K562 (cell line): Measurements from ENCODE around the gene GORASP2. TPM values are rescaled to one million over a fixed set of nuclear protein-coding genes. Genes with fewer than 3 reads are reported as not detected.

Source experiments
- ATAC-seq: fragments of 200-7000 bp; cut with Tn5 transposase; 3 replicates; pipeline ENCODE4 v1.9.1; 2020; ENCODE audit warnings: moderate library complexity
- BruUV-seq: library from RNA; stranded (reverse); fragments of 400-500 nt; replicated peaks from 2 replicates; lab custom pipeline; 2021; lab: Mats Ljungman, UMichigan
- CTCF ChIA-PET: fragments of 300-600 bp; formaldehyde crosslinking; extraction: SDS; loops from one replicate; lab custom pipeline; 2021; ENCODE audit warnings: low intra/inter-chr PET ratio; lab: Yijun Ruan, JAX
- POLR2A ChIA-PET: fragments of 300-600, 350-650 bp; sonication (Branson Sonifier 250); formaldehyde crosslinking; extraction: SDS; loops from one replicate; lab custom pipeline; 2021; ENCODE audit warnings: antibody characterized with exemption, inconsistent platforms; lab: Yijun Ruan, JAX
- DNase-seq, 4 experiments: peaks; one replicate each; pipeline versions ENCODE4 v3.0.0 to v3.0.0-alpha.2; 2011 to 2018; ENCODE audit warnings: low spot score in 3 of 4, mixed read lengths in 3 of 4; ENCODE audit errors: extremely low read depth in 1 of 4
- FAIRE-seq: peaks from 2 replicates; lab custom pipeline; 2011; peaks lifted over from hg19 to GRCh38; lab: Jason Lieb, UNC
- H2AFZ ChIP-seq: 2 replicates; pipeline ENCODE4 v1.6.0; 2011; ENCODE audit warnings: low read depth, low read length, control low read depth, inconsistent platforms
- H3K27ac ChIP-seq: fragments of 200-600 bp; 3 replicates; pipeline ENCODE4 v1.8.0; 2011; ENCODE audit warnings: low read depth, mild to moderate bottlenecking, control low read depth, inconsistent platforms, low read length, moderate library complexity, mixed read lengths; ENCODE audit errors: extremely low read depth
- H3K27me3 ChIP-seq, 2 experiments: fragments of 300-600 bp in 1 of 2; 2 replicates in 1 of 2; 3 replicates in 1 of 2; pipeline versions ENCODE4 v1.6.0 to v1.8.0; 2011; ENCODE audit warnings: inconsistent platforms in 2 of 2, low read length in 2 of 2, mild to moderate bottlenecking in 1 of 2, mixed read lengths in 1 of 2, moderate library complexity in 1 of 2; ENCODE audit not compliant: control insufficient read depth in 2 of 2, insufficient read depth in 2 of 2
- H3K36me3 ChIP-seq: fragments of 300-600 bp; 3 replicates; pipeline ENCODE4 v1.8.0; 2011; ENCODE audit warnings: mild to moderate bottlenecking, low read length, inconsistent platforms; ENCODE audit not compliant: control insufficient read depth, insufficient read depth
- H3K4me1 ChIP-seq, 2 experiments: fragments of 200-600 bp in 1 of 2; replicated peaks in 1 of 2; 2 replicates in 1 of 2; 3 replicates in 1 of 2; pipeline versions ENCODE4 v1.5.1 to v1.8.0; 2011; ENCODE audit warnings: inconsistent platforms in 2 of 2, low read length in 2 of 2, mild to moderate bottlenecking in 1 of 2, mixed read lengths in 1 of 2, moderate library complexity in 1 of 2; ENCODE audit not compliant: control insufficient read depth in 2 of 2, insufficient read depth in 2 of 2
- H3K4me2 ChIP-seq: 2 replicates; pipeline ENCODE4 v1.6.1; 2011; ENCODE audit warnings: low read length, control low read depth, inconsistent platforms, mixed read lengths; ENCODE audit not compliant: insufficient read depth
- H3K4me3 ChIP-seq: fragments of 200-600 bp; sonication (generic), shearing (Covaris generic); 2 replicates; pipeline ENCODE4 v1.5.1; 2016; ENCODE audit warnings: control low read depth, inconsistent platforms
- H3K79me2 ChIP-seq: fragments of 200-600 bp; 3 replicates; pipeline ENCODE4 v1.8.0; 2011; ENCODE audit warnings: low read length, inconsistent platforms; ENCODE audit not compliant: control insufficient read depth, insufficient read depth
- H3K9ac ChIP-seq, 2 experiments: 2 replicates each; pipeline versions ENCODE4 v1.6.0 to v1.6.1; 2011; ENCODE audit warnings: low read depth in 2 of 2, low read length in 2 of 2, control low read depth in 1 of 2, inconsistent platforms in 1 of 2, mild to moderate bottlenecking in 1 of 2, mixed read lengths in 1 of 2; ENCODE audit not compliant: insufficient read depth in 1 of 2
- H3K9me1 ChIP-seq: one replicate; pipeline ENCODE4 v1.6.0; 2011; ENCODE audit warnings: inconsistent platforms, mild to moderate bottlenecking, low read length, moderate library complexity; ENCODE audit not compliant: control insufficient read depth, insufficient read depth
- H3K9me3 ChIP-seq: replicated peaks from 2 replicates; pipeline ENCODE4 v1.5.1; 2011; ENCODE audit warnings: low read depth, low read length, inconsistent platforms; ENCODE audit not compliant: control insufficient read depth, insufficient read depth
- H4K20me1 ChIP-seq: replicated peaks from 2 replicates; pipeline ENCODE4 v1.6.1; 2011; ENCODE audit warnings: low read length, inconsistent platforms, mixed read lengths; ENCODE audit not compliant: control insufficient read depth, insufficient read depth
- GTF2F1 ChIP-seq: IDR thresholded peaks from 2 replicates; pipeline ENCODE4 v1.6.1; 2011; ENCODE audit warnings: low read depth, low read length, improper control_type of control experiment
- HDAC8 ChIP-seq: fragments of 450-650 bp; IDR thresholded peaks from 2 replicates; pipeline ENCODE4 v1.6.1; 2016; ENCODE audit warnings: mild to moderate bottlenecking, missing genetic modification characterization, moderate library complexity, missing compliant biosample characterization
- in situ Hi-C: fragments of 300-500 bp; cut with MboI; formaldehyde crosslinking; loops from 4 replicates; pipeline ENCODE4 v1.15.0; 2018; ENCODE audit warnings: inconsistent platforms, mixed read lengths
- intact Hi-C: fragments of 100-400 bp; cut with micrococcal nuclease; formaldehyde crosslinking; loops from 2 replicates; pipeline ENCODE4 v1.14.2; 2022
- polyA plus RNA-seq, 8 experiments: library from polyadenylated mRNA; depleted of rRNA in 4 of 8; stranded (reverse) in 5 of 8; unstranded in 3 of 8; fragments of >200 nt; fragmentation: Nextera tagmentation in 2 of 8; fragmentation: Illumina TruSeq in 1 of 8; extraction: Ambion mirVana in 2 of 8; extraction: Trizol in 1 of 8; gene quantifications; 2 replicates each; pipeline versions ENCODE4 v1.2.1 to v1.2.3, GENCODE V29; 2011 to 2014; ENCODE audit warnings: inconsistent platforms in 1 of 8, missing spikeins in 1 of 8
- total RNA-seq, 7 experiments: library from RNA; depleted of rRNA in 6 of 7; stranded (reverse); fragments of >200 nt in 6 of 7; fragmentation: Illumina TruSeq in 2 of 7; extraction: Trizol in 2 of 7; gene quantifications; 2 replicates each; pipeline versions ENCODE4 v1.2.1 to v1.2.3, GENCODE V29; 2011 to 2021; ENCODE audit warnings: low replicate concordance in 1 of 7
- TF ChIP-seq, protein P1 (sequence below): fragments of 450-650 bp; IDR thresholded peaks from 2 replicates; pipeline ENCODE4 v1.6.1; 2018; ENCODE audit warnings: mild to moderate bottlenecking, low read depth; ENCODE audit not compliant: partially characterized antibody
- TF ChIP-seq, protein P2 (sequence below): fragments of 450-650 bp; IDR thresholded peaks from 2 replicates; pipeline ENCODE4 v1.6.1; 2018; ENCODE audit not compliant: partially characterized antibody

Gene GORASP2
- total and polyA plus RNA-seq, 9 of the 15 experiments (the other 6 are each of a cell fraction or from before 2014, with no cell fraction given), result 27.4 to 180 (median 59.6) TPM

DNA sequence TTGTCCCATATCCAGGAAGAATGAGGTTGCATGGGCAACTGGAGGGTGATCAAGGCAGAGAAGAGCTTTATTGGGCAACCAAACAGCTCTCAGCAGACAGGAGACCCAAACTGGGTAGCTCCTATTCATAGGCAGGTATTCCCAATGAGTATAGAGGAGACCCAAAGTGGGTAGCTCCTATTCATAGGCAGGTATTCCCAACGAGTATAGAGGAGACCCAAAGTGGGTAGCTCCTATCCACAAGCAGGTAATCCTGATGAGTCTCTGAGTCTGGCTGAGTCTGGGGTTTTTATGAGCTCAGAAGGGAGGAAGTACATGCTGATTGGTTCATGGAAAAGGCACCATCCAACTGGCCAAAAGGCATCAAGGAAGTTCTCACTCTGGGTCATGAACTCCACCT is 5.3 kb upstream of the GORASP2 start (continued):
- TF ChIP-seq, protein P1, sequence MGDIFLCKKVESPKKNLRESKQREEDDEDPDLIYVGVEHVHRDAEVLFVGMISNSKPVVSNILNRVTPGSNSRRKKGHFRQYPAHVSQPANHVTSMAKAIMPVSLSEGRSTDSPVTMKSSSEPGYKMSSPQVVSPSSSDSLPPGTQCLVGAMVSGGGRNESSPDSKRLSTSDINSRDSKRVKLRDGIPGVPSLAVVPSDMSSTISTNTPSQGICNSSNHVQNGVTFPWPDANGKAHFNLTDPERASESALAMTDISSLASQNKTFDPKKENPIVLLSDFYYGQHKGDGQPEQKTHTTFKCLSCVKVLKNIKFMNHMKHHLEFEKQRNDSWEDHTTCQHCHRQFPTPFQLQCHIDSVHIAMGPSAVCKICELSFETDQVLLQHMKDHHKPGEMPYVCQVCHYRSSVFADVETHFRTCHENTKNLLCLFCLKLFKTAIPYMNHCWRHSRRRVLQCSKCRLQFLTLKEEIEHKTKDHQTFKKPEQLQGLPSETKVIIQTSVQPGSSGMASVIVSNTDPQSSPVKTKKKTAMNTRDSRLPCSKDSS, result peak; percentile 99
- no peak for TF ChIP-seq HDAC8 (tag)

DNA sequence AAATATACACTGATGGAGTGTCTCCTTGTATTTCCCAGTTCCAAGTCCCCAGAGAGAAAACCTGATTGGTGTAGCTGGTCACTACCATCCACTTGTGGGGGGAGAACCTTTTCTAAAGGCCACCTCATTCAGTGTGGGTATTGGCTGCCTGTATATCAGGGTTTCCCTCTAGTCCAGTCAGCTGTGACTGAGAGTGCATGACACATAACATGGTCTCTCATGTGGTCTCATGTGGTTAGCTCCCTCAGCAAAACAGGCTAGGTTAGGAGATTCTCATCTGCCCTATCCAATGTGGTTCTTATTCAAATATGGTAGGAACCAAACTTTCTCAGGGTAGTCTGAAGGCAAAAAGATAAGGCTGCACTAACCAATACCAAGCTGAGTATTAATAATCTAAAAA is 4.1 kb upstream of the GORASP2 start:
- peaks cover 3% of the 10 kb centered on the region for H4K20me1 ChIP-seq
- H3K9me3 ChIP-seq, result peaks cover 17% of the 10 kb centered on the region
- FAIRE-seq, result no peak
- H3K4me3 ChIP-seq, result no peak overlapping the region
- BruUV-seq, result no TSS peak
- H3K9me1 ChIP-seq, result no peaks in the 10 kb centered on the region
- POLR2A ChIA-PET, result interaction anchor here (0.8 kb wide), 1 partner anchor 11 kb away, joined by 5 read pairs; no protein-coding TSS in a partner anchor
- peaks cover 8 to 13% of the 10 kb centered on the region in 2 experiments; a peak in 3 of 5 replicates for H3K4me1 ChIP-seq
- no peak overlapping the region for H3K4me2 ChIP-seq
- no peak overlapping the region for H2AFZ ChIP-seq
- peaks cover 9% of the 10 kb centered on the region for H3K79me2 ChIP-seq
- H3K9ac ChIP-seq, result no peak overlapping the region
- TF ChIP-seq GTF2F1, result no peak
- TF ChIP-seq, protein P2, sequence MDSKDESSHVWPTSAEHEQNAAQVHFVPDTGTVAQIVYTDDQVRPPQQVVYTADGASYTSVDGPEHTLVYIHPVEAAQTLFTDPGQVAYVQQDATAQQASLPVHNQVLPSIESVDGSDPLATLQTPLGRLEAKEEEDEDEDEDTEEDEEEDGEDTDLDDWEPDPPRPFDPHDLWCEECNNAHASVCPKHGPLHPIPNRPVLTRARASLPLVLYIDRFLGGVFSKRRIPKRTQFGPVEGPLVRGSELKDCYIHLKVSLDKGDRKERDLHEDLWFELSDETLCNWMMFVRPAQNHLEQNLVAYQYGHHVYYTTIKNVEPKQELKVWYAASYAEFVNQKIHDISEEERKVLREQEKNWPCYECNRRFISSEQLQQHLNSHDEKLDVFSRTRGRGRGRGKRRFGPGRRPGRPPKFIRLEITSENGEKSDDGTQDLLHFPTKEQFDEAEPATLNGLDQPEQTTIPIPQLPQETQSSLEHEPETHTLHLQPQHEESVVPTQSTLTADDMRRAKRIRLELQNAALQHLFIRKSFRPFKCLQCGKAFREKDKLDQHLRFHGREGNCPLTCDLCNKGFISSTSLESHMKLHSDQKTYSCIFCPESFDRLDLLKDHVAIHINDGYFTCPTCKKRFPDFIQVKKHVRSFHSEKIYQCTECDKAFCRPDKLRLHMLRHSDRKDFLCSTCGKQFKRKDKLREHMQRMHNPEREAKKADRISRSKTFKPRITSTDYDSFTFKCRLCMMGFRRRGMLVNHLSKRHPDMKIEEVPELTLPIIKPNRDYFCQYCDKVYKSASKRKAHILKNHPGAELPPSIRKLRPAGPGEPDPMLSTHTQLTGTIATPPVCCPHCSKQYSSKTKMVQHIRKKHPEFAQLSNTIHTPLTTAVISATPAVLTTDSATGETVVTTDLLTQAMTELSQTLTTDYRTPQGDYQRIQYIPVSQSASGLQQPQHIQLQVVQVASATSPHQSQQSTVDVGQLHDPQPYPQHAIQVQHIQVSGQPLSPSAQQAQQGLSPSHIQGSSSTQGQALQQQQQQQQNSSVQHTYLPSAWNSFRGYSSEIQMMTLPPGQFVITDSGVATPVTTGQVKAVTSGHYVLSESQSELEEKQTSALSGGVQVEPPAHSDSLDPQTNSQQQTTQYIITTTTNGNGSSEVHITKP, result peak; percentile 42
- CTCF ChIA-PET, result no interaction called here
- intact Hi-C loops (no loop called here), in situ Hi-C loops (no loop called here)
- H3K36me3 ChIP-seq, result no peaks in the 10 kb centered on the region
- H3K27ac ChIP-seq, result no peak overlapping the region
- no peak for ATAC-seq
- no peak for DNase-seq
- no peaks in the 10 kb centered on the region for H3K27me3 ChIP-seq
